ENCODE data around the gene TLR9. TPM values are rescaled to one million over a fixed set of nuclear protein-coding genes. Genes with fewer than 3 reads are reported as not detected.

The TLR9 gene
- total RNA-seq, 6 experiments from 2014 or later, result not detected

- no peaks in the 10 kb centered on the region for H3K9me3 Mint-ChIP-seq
- no peak for TF ChIP-seq CTCF (IDR thresholded peaks at IDR 0.05)
- H3K4me3 Mint-ChIP-seq, result no peak overlapping the region
- peaks cover 4% of the 10 kb centered on the region for H3K27me3 Mint-ChIP-seq (ENCODE audit: insufficient read depth)
- DNase-seq, result no peak
- no peaks in the 10 kb centered on the region for H3K36me3 Mint-ChIP-seq (ENCODE audit: low read depth)
- H3K27ac Mint-ChIP-seq, result no peak overlapping the region
- no peaks in the 10 kb centered on the region for H3K4me1 Mint-ChIP-seq (ENCODE audit: low read depth)
Measured at GRCh38 chr3:52223449-52224408, 1.7 kb downstream of the TLR9 start.

DNA sequence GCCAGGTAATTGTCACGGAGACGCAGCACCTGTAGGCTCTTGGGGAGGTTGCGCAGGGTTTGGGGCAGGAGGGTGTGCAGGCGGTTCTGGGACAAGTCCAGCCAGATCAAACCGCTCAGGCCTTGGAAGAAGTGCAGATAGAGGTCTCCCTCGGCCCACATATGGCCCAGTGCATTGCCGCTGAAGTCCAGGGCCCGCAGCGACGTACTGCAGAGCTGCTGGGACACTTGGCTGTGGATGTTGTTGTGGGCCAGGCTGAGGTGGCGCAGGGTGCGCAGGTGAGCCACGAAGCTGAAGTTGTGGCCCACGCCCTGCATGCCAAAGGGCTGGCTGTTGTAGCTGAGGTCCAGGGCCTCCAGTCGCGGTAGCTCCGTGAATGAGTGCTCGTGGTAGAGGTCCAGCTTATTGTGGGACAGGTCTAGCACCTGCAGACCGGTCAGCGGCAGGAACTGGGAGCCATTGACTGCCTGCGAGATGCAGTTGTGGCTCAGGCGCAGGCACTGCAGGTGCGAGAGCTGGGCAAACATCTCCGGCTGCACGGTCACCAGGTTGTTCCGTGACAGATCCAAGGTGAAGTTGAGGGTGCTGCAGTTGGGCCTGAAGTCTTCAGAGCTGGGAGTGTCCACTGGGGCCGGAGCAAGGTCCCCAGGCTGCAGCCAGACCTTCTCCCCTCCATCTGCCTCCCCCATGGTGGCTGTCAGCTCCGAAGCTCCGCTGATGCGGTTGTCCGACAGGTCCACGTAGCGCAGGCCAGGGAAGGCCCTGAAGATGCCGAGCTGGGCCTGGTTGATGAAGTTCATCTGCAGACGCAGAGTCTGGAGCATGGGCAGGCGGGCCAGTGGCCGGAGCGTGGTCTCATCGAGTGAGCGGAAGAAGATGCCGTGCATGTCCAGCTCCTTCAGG, 2.9 kb downstream of the TLR9 start:
- no peak overlapping the region for H3K27ac Mint-ChIP-seq
- H3K4me1 Mint-ChIP-seq (ENCODE audit: low read depth), result peaks cover 2% of the 10 kb centered on the region; the same call in 1 of the 2 replicates
- peaks cover 4% of the 10 kb centered on the region for H3K27me3 Mint-ChIP-seq (ENCODE audit: insufficient read depth)
- no peaks in the 10 kb centered on the region for H3K9me3 Mint-ChIP-seq
- no peak overlapping the region for H3K4me3 Mint-ChIP-seq
- no peak for DNase-seq
- no peak for TF ChIP-seq CTCF (IDR thresholded peaks at IDR 0.05)
- H3K36me3 Mint-ChIP-seq (ENCODE audit: low read depth), result no peaks in the 10 kb centered on the region

DNA sequence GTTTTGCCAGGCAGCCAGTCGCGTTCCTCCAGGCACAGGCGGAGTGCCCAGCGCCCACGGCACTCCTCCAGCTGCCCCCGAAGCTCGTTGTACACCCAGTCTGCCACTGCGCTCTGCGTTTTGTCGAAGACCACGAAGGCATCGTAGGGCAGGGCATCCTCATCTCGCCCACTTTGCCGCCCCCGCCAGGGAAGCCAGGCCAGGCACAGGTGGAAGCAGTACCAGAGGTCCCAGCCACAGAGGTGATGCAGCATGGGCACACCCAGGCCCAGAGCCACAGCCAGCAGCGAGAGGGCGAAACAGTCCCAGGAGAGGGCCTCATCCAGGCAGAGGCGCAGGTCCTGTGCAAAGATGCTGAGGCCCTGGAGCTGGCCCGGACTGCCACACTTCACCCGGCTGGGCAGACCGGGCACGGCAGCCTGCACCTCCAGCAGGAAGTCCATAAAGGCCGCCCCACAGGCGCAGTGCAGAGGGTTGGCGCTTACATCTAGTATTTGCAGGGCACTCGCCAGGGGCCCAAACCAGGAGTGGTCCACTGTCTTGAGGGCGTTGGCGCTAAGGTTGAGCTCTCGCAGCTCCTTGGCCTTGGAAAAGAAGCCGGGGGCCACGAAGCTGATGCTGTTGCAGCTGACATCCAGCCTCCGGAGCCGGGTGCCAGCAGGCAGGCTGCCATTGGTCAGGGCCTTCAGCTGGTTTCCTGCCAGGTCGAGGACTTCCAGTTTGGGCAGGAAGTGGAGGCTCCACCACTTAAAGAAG, 3.7 kb downstream of the TLR9 start:
- no peak overlapping the region for H3K4me3 Mint-ChIP-seq

GRCh38 chr3:52221141-52221562, 4.3 kb downstream of the TLR9 start:
- Mint-ChIP-seq H3K27me3 (ENCODE audit: insufficient read depth) (peaks cover 3% of the 10 kb centered on the region), H3K36me3 (ENCODE audit: low read depth) (no peaks in the 10 kb centered on the region), H3K9me3 (no peaks in the 10 kb centered on the region), H3K4me1 (ENCODE audit: low read depth) (peaks cover 15% of the 10 kb centered on the region), H3K27ac (no peak overlapping the region), H3K4me3 (no peak overlapping the region)
- no peak for DNase-seq
- TF ChIP-seq CTCF (IDR thresholded peaks at IDR 0.05), result no peak

More for the DNA sequence above, 3.7 kb downstream of the TLR9 start:
- DNase-seq, result no peak
- Mint-ChIP-seq H3K4me1 (ENCODE audit: low read depth) (peaks cover 10% of the 10 kb centered on the region), H3K9me3 (no peaks in the 10 kb centered on the region), H3K27me3 (ENCODE audit: insufficient read depth) (peaks cover 4% of the 10 kb centered on the region), H3K36me3 (ENCODE audit: low read depth) (no peaks in the 10 kb centered on the region), H3K27ac (no peak overlapping the region)
- no peak for TF ChIP-seq CTCF (IDR thresholded peaks at IDR 0.05)

Data from HFFc6 (cell line).